HG02588 (cell line): ENCODE results near the gene BCAS3.
"Not testable (repeated sequence)": the region's sequence is repeated elsewhere in the genome, so short reads cannot be mapped to it uniquely, and the experiment has no call there.

Experiments used
- ATAC-seq: cut with Tn5 transposase; IDR thresholded peaks from one replicate; pipeline ENCODE4 v1.9.1; 2021; ENCODE audit warnings: mild to moderate bottlenecking, moderate library complexity; ENCODE audit not compliant: unreplicated experiment

The BCAS3 gene

DNA sequence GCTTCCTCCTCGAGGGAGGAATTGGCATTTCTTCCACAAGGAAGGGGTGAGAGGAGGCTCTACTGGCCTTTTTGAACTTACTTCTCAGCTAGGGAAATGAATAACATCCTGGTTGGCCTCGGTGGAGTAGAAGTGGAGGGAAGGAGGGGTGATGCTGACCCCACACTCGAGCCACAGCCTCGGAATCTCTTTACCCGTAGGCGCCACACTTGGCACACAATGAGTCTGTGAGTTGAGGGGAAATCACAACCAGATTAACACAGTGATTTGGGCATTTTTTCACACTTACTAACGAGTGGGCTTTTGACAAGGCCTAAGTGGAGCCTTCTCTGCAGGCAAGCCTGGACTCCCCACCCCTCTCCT lies 674.7 kb downstream of the BCAS3 start:
- no peak for ATAC-seq

DNA sequence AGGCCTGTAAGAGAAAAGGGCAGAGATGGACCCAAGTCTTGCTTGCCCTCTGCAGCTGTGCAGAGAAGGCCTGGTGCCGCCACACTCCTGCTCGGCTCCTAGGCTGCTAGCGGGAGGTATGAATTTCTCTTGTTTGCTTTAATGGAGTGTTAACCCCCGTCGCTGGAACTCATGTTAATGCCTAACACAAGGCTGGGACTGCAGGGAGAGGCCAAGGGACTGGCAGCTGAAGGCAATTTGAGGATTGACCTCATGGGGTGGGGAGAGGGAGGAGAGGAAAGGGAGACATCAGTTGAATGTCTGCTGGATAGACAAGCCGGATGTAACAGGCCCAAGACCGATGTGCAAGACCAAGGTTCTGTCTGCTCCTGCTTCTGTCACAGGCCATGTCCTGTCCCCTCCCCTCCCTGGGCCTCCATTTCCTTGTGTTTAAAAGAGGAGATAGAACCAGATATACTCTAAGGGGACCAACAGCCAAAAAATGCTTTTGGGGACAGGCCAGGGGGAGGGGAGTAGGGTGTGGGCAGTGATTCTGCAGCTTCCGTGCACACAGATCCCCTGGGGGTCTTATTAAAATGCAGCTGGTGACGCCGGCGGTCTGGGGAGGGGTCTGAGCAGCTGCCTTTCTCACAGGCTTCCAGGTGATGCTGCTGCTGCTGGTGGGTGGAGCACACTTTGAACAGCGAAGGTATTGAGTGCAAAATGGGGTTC lies 675.3 kb downstream of the BCAS3 start:
- ATAC-seq: no peak

DNA sequence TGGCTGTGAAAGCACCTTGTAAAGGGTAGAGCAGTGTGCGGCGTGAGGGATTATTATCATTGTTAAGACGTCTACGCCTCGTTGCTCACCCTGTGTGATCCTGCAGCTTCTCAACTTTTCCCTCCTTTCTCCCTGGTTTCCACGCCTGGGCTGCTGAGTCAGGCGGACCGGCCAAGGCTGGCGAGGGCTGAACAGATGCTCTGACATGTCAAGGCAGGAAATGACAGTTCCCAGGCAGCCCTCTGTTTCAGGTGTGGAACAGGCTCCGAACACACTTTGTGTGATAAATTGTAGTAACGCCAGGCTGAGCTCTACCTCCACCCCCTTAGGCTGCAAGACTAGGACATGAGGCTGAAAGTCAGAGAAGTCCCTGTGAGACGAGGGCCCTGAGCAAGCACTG lies 676.0 kb downstream of the BCAS3 start:
- ATAC-seq: no peak

- no peak for ATAC-seq
Observed at GRCh38 chr17:61354895-61355874, 677.5 kb downstream of the BCAS3 start.

DNA sequence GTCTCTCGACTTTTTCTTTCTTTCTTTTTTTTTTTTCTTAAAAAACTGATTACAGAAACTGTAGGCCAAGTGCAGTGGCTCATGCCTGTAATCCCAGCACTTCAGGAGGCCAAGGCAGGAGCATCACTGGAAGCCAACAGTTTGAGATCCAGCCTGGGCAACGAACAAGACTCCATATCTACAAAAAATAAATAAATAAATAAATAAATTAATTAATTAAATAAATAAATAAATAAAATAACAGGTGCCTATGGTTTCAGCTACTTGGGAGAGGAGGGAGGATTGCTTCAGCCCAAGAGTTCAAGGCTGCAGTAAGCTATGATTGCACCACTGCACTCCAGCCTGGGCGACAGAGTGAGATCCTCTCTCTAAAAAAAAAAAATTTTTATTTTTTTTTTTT lies 679.4 kb downstream of the BCAS3 start:
- ATAC-seq: not testable (repeated sequence)

- ATAC-seq: not testable (repeated sequence)
Observed at GRCh38 chr17:61359513-61359912, 681.9 kb downstream of the BCAS3 start.

DNA sequence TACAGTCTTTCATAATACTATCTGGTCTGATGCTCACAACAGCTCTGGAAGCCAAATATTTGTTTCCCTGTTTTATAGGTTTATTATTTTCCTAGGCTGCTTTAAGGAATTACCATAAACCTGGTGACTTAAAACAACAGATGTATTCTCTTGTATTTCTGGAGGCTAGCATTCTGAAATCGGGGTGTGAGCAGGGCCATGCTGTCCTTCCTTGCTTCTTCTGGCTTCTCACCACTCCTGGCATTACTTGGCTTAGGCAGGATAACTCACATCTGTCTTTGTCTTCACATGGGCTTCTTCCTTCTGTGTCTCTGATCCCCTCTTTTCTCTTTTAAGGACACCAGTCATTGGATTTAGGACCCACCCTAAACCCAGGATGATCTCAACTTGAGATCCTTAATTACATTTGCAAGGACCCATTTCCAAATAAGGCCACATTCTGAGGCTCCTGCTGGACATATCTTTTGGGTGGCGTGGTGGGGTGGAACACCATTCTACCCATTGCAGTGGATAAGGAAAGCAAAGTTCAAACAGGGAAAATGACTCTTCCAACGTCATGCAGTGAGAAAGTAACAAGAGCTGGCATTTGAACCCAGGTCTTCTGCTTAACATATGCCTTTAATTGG lies 682.8 kb downstream of the BCAS3 start:
- ATAC-seq: no peak

DNA sequence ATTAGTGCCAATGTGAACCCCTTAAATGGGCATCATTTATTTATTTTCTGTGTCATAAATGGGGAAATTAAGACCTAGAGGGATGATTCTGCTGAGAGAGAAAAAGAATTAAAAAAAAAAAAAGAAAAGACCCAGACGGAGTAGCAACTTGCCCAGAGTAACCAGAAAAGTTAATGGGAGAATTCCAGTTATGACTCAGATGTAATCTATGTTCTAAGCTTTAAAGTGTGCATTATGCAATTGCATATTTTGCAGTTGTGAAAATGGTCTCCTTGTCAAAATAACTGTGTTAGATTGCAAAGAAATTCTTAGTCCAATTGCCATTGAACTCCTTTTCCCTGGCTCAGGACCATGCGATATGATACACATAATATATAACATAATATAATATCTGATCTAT lies 683.4 kb downstream of the BCAS3 start:
- no peak for ATAC-seq

GRCh38 chr17:61362396-61362795 lies 684.7 kb downstream of the BCAS3 start:
- ATAC-seq: no peak

DNA sequence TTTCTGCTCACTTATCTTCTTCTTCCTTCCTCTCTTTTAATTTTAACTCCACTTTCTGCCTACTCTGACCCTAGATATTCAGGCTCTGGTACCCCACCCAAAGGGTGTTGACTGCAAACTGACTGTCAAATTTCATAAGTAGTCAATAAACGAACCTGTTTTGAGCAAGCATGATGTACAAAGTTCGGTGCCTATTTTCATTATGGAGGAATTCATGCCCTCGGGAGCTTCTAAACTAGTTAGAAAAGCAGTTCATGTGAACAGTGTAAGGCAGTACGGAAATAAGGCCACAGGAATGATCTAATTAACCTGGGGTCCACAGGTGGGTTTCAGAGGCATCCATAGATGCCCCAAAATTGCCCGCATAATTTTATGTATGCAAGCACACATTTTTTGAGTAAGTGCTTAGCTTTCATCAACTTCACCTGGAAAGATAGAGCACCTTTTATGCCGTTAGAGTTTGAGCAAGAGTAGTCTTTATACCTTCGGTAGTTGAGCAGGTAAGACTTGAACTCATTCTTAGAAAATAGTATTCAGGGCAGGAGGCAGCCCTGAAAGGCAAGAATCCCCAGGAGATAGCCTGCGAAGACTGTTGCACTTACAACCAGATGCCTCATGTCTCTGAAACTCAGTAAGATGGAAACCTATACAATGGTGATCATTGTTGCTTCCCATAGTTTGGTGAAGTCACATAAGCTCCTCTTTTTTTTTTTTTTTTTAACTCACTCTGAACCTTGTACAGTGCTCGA lies 685.4 kb downstream of the BCAS3 start:
- ATAC-seq: no peak

DNA sequence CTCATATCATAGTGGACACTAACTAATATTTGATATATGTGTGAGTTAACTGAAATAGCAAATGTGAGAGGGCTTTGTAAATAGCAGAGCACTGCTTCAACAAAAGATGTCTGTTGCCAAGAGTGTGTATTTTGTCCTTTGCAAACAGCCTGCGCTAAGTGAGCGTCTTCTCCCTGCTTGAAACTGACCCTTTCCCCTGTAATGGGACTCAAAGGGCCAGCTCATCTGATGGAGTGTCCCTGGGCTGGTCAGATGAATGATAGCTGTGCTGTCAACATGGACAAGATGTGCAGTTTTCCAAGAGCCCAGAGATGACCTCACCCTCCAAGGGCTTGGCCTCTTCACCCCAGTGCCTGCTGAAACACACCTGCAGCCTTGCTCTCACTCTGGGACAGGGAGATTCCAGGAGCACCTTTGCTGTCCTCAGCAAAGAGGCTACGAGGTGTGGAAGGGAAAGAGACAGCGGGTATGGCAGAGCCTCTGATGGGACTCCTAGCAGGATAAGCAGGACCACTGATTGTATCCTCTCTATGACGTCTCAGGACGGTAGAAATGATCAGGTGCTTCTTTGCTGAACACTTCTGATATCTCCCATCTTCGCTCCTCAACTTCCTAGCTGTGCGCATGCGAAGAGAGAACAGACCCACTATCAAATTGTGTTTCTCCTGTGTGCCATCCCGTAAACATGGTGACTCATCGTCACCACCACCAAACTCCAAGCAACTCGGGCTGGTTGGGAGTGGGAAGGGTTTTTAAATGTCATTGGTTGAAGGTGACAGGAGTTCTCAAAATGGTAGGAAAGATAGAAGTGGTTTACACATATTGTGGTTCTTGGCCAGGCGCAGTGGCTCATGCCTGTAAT lies 686.2 kb downstream of the BCAS3 start:
- ATAC-seq: no peak

- ATAC-seq: no peak
Observed at GRCh38 chr17:61364463-61364846, 686.8 kb downstream of the BCAS3 start.

DNA sequence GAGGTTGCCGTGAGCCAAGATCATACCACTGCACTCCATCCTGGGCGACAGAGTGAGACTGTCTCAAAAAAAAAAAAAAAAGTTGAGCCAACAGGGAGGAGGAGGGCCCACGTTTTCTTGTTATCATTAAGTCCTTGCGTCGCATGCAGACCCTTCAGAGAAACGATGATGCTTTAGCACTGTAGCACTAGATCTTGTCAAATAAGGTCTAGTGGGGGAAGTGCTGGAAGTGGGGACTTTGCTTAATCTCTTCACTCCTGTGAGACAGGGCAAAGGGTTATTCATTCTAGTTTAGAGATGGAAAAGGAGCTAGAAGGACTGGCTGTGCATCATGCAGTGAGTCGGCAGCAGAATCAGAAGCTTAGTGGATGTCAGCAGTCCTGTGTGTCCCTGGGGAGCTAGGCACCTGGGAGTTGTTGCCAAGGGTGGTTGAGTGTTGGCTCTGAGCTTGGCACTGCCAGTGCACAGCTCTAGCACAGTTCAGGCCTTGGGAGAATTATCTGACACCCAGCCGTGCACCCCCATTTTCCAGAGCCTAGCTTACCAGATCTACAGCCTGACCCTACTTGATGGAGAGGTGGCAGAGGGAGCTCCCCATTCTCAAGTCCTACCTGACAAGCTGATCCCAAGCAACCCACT lies 688.5 kb downstream of the BCAS3 start:
- ATAC-seq: no peak

DNA sequence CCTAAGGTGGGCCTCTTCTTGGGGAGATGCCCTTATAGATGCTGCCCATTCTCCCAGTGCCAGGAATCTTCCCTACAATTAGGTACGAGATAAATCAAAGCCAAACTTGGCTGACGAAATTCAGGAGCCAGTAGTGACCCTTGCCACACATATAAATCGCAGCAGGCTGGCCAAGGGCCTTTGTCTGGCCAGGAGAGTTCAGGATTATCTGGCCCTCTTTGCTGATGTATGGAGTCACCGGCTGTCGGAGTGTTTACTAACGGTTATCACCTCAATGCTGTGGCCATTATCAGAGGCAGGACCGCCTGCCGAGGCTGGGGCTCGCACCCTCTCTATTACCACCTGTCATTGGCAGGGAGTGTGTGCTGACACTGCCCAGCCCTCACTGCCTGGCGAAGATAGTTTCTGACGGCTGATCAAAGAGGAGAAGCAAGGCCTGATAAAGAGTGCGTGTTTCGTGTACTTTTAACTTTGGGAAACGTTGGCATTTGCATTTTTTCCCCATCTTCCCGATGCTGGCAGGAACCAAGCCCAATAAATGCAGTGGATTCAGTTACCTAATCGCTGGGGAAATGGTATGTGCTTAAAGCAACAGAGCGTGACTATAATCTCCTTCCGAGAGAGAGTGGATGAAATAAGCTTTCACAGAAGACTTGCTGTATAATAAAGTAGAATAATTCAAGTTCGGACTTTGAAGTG lies 689.2 kb downstream of the BCAS3 start:
- ATAC-seq: no peak

DNA sequence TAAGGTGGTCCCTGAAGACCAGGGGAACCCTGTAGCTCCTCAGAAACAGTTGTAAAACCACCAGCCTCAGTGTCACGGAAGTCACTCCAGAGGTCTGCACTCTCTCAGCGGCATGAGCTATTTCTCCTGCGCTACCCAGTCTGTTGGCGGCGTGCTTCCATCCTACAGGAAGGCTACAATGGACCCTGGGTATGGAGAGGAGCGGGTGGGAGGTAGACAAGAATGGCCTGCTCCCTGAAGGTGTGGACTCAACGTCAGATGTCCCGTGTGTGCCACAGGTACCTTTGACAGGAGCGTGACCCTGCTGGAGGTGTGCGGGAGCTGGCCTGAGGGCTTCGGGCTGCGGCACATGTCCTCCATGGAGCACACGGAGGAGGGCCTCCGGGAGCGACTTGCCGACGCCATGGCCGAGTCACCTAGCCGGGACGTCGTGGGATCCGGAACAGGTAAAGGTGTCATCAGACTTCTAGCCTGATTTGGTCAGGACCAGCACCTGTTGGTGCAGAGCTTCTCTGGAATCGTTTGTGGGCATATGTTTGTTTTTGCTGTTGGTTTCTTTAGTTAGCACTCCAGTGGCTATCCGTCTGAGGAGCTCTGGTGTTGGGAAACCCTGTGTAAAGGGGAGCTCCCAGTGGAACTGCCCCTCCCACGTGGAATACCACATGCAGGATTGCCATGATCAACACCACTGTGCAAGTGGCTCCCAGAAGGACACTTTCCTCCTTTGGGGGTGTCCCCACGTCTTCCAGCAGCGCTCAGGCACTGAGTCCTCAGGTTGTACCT lies 690.6 kb downstream of the BCAS3 start:
- no peak for ATAC-seq

- no peak for ATAC-seq
Observed at GRCh38 chr17:61368832-61369450, 691.3 kb downstream of the BCAS3 start.

- no peak for ATAC-seq
Observed at GRCh38 chr17:61369751-61370150, 692.1 kb downstream of the BCAS3 start.

GRCh38 chr17:61371179-61371578 lies 693.5 kb downstream of the BCAS3 start:
- no peak for ATAC-seq
